WERI-Rb-1 (cell line): ENCODE results near the gene GCH1.

Source experiments
- DNase-seq: peaks from one replicate; pipeline ENCODE4 v3.0.0-alpha.2; 2020
- H3K27ac ChIP-seq: fragments of 250-450 bp; sonication (Bioruptor Pico); 2 replicates; pipeline ENCODE4 v1.5.1; 2020; ENCODE audit warnings: mild to moderate bottlenecking, moderate library complexity
- H3K27me3 ChIP-seq: fragments of 250-450 bp; sonication (Bioruptor Pico); 2 replicates; pipeline ENCODE4 v1.5.1; 2021; ENCODE audit warnings: mild to moderate bottlenecking, low read depth, moderate library complexity; ENCODE audit not compliant: insufficient read depth, severe bottlenecking
- H3K36me3 ChIP-seq: fragments of 250-450 bp; sonication (Bioruptor Pico); 2 replicates; pipeline ENCODE4 v1.5.1; 2020; ENCODE audit warnings: mild to moderate bottlenecking, moderate library complexity
- H3K4me3 ChIP-seq: 2 replicates; pipeline ENCODE4 v1.5.1; 2011; ENCODE audit warnings: low read depth, mild to moderate bottlenecking, control low read depth, low read length
- H3K9me3 ChIP-seq: fragments of 250-450 bp; sonication (Bioruptor Pico); 2 replicates; pipeline ENCODE4 v1.5.1; 2021; ENCODE audit warnings: mild to moderate bottlenecking, moderate library complexity; ENCODE audit not compliant: severe bottlenecking
- CTCF ChIP-seq: IDR thresholded peaks from 2 replicates; pipeline ENCODE4 v1.5.1; 2011; ENCODE audit warnings: low read depth, mild to moderate bottlenecking, control low read depth, inconsistent platforms, low read length

The GCH1 gene

GRCh38 chr14:54796961-54797360, 105.7 kb downstream of the GCH1 start:
- no peaks in the 10 kb centered on the region for H3K36me3 ChIP-seq
- H3K4me3 ChIP-seq = no peak overlapping the region
- no peak for DNase-seq
- H3K27ac ChIP-seq = no peak overlapping the region
- no peaks in the 10 kb centered on the region for H3K27me3 ChIP-seq
- no peak for TF ChIP-seq CTCF
- H3K9me3 ChIP-seq = no peaks in the 10 kb centered on the region

- H3K4me3 ChIP-seq = no peak overlapping the region
- DNase-seq = no peak
- no peak overlapping the region for H3K27ac ChIP-seq
- no peaks in the 10 kb centered on the region for H3K9me3 ChIP-seq
- no peak for TF ChIP-seq CTCF
- no peaks in the 10 kb centered on the region for H3K27me3 ChIP-seq
- peaks cover 9% of the 10 kb centered on the region for H3K36me3 ChIP-seq
These were observed 107.8 kb downstream of the GCH1 start for GRCh38 chr14:54794796-54795195.

- DNase-seq = no peak
- H3K36me3 ChIP-seq = peaks cover 9% of the 10 kb centered on the region
- H3K27me3 ChIP-seq = no peaks in the 10 kb centered on the region
- H3K4me3 ChIP-seq = no peak overlapping the region
- no peaks in the 10 kb centered on the region for H3K9me3 ChIP-seq
- TF ChIP-seq CTCF = no peak
- H3K27ac ChIP-seq = no peak overlapping the region
These were observed 108.5 kb downstream of the GCH1 start for GRCh38 chr14:54794159-54794558.

GRCh38 chr14:54792288-54792687, 110.3 kb downstream of the GCH1 start:
- TF ChIP-seq CTCF = no peak
- Histone ChIP-seq H3K9me3 (no peaks in the 10 kb centered on the region), H3K27ac (no peak overlapping the region), H3K27me3 (no peaks in the 10 kb centered on the region), H3K4me3 (no peak overlapping the region), H3K36me3 (peaks cover 22% of the 10 kb centered on the region)
- no peak for DNase-seq
